Smooth muscle cell of the brain vasculature (primary cell): ENCODE data around the gene AIG1.
"Not testable (repeated sequence)": the region's sequence is repeated elsewhere in the genome, so short reads cannot be mapped to it uniquely, and the experiment has no call there.

Experiments used
- DNase-seq: peaks from one replicate; pipeline ENCODE4 v3.0.0-alpha.2; 2012; ENCODE audit warnings: low read depth, low spot score

The AIG1 gene

GRCh38 chr6:143127941-143128680 is 67.4 kb downstream of the AIG1 start:
- DNase-seq = no peak

- DNase-seq = no peak
These were observed 68.0 kb downstream of the AIG1 start for GRCh38 chr6:143128681-143129015.

DNA sequence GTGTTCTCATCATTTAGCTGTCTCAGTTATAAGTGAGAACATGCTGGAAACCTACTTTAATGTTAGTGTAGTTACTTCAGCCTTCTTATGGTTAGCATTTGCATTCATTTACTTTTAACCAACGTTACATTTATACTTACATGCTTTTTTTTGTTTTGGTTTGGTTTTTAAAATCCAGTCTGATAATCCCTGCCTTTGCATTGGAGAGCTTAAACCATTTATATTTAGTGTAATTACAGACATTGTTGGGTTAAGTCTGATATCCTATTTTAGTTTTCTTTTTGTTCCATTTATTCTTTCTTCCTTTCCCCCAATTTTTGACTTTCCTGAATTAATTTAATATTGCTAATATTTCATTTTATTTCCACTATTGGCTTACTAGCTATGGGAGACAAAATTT is 70.2 kb downstream of the AIG1 start:
- DNase-seq = no peak

GRCh38 chr6:143135325-143135724 is 74.6 kb downstream of the AIG1 start:
- no peak for DNase-seq

DNA sequence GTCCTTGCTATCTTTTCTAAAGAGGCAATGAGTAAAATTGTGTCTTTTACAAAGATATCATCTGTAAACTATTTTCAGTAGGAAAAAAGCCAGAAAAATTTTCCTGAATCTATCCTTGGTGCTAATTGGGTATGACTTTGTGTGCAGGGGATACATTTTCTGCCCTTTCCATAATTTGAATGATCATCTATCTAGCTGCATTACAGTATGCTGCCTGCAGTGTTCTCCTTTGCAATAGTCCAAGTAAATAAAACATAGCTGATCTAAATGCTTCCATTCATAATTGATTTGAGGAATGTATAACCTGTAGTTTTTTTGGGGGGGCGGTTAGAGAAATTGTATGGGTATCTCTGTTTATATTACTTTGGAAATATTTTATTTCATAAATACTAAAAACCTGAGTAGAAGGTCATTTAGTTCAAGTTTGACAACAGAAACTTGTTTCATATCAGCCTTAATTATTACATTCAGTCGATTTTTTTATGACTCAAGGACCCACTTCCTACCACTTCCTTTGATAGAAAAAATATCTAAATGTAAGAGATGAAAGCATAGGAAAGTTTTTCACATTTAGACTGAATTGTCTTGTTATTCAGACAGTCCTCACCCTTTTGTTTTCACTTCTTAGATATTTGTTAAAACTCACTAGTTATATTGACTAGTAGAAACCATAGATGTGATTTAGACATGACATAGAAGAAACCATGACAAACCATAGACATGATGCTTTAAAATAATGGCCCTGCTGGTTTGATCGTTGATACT is 75.3 kb downstream of the AIG1 start:
- DNase-seq = no peak

DNA sequence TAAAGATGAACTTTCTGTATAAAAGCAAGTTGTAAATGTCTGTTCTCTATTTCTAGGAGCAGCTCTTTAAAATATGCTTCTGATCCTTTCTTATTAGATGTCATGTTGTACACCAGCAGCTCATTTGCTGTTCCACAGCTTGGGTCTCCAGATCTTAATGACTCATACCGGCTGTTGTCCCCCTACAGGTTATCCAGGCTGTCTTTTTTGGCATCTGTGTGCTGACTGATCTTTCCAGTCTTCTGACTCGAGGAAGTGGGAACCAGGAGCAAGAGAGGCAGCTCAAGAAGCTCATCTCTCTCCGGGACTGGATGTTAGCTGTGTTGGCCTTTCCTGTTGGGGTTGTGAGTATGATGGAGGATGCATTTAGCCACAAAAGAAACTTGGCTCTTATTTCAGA is 76.0 kb downstream of the AIG1 start:
- DNase-seq = no peak

DNA sequence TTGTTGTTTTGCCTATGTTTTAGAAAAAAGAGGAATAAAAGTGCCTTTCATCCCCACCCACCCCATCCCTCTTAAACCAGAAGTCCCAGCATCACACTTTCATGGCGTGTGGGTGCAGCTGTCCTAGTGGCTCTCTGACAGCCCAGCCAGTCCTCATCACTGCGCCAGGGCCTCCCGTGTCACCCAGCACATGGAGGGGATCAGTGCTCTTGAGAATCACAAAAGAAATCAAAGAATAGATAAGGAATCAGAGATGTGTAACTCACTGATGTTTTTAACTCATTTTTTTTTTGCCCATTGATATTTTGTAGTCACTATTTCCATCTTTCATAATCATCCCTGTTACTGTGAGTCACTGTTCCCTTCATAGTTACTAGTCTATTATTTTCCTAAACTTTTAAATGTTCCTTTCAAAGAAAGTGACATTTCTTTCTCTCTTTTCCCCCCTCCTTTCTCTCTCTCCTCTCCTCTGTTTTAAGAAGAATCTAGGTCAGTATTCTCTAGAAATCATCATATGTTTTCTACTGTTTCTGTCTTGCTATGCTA is 78.6 kb downstream of the AIG1 start:
- DNase-seq = no peak

DNA sequence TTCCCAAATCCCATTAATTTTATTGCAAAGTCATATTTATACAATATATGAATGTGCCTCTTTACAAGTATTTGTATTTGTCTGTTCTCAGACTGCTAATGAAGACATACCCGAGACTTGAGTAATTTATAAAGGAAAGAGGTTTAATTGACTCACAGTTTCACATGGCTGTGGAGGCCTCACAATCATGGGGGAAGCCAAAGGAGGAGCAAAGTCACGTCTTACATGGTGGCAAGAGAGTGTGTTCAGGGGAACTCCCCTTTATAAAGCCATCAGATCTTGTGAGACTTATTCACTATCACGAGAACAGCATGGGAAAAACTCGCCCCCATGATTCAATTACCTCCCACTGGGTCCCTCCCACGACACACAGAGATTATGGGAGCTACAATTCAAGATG is 79.2 kb downstream of the AIG1 start:
- not testable (repeated sequence) for DNase-seq

- DNase-seq = no peak
These were observed 80.1 kb downstream of the AIG1 start for GRCh38 chr6:143140767-143141166.

DNA sequence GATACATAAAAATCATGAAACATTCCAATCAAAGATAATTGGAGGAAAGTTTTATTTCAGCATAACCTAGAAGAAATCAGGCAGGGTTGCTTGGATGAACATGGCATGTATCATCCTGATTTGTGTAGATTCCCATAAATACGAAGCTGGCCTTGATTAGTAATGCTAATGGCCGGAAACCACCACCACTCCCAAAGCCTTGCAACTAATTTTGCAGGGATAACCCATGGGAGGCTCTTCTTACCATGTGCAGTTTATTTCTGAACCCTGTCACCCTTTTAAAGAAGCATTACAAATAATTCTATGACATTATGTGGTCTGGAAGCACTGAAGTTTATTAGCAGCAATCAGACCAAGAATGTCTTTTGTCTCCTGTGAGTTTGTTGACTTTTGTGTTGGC is 80.8 kb downstream of the AIG1 start:
- no peak for DNase-seq

GRCh38 chr6:143146186-143146851 is 85.6 kb downstream of the AIG1 start:
- no peak for DNase-seq

- no peak for DNase-seq
These were observed 89.1 kb downstream of the AIG1 start for GRCh38 chr6:143149771-143150170.

GRCh38 chr6:143150281-143150680 is 89.6 kb downstream of the AIG1 start:
- DNase-seq = no peak

GRCh38 chr6:143151381-143151780 is 90.7 kb downstream of the AIG1 start:
- DNase-seq = no peak

DNA sequence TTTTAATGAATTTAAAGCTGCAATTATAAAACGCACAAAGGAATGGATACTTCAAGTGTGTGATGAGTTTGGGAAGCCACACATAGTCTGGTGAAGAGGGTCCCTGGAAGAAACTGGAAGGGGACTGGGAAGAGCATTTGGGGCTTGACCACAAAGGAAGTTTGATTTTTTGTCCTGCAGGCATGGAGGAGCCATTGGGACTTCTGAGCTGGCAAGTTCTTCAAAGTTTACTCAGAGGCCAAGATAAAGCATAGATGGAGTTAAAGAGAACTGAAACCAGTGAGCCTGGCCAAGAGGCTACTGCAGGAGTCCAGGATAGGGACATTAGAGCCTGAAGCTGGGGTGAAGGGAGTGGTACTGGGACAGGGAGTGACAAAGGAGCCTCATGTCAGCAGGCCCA is 95.0 kb downstream of the AIG1 start:
- DNase-seq = no peak

- no peak for DNase-seq
These were observed 96.4 kb downstream of the AIG1 start for GRCh38 chr6:143157131-143157530.

- DNase-seq = no peak
These were observed 97.5 kb downstream of the AIG1 start for GRCh38 chr6:143158113-143158581.

- no peak for DNase-seq
These were observed 98.3 kb downstream of the AIG1 start for GRCh38 chr6:143159001-143159400.

DNA sequence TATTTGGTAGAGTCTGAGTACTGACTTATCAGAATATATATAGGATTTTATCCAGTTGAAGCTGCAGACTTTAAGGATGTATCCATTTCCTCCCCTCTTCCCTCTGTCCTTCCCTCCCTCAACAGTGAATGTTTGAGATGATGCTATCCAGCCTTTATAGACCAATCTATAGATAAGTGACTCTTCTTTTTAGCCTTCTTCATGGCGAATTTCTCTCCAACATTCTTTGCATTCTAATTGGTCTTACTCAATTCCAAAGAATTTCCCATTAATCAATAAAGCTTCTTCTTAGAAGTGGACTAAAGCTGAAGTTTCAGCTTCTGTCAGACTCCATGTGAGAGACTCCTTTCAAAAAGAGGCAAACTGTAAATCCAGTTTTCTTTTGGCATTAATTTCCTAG is 99.3 kb downstream of the AIG1 start:
- DNase-seq = no peak

GRCh38 chr6:143160439-143161220 is 99.9 kb downstream of the AIG1 start:
- DNase-seq = no peak

DNA sequence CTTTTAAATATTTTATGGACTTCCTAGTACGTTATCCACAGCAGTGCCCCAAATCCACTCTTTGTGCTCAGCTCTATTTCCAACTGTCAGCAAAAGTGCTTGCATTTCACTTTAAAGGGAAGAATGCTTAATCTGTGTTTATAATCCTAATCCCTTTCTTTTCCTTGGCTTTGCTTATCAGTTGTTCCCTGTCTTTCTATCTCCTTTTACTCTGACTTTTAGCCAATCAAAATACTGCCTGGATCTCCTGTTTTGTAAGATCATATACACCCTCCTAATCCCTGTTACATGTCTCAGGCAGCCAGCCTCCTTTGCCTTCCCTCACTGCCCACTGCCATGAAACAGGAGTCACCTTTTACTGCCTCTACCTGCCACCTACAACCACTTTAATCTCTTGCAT is 102.9 kb downstream of the AIG1 start:
- no peak for DNase-seq
